Stimulated activated CD8-positive, alpha-beta memory T cell treated with anti-CD3 and anti-CD28 coated beads, Interleukin-12 subunit alpha, Interleukin-12 subunit beta, amount 100 ng/mL, for 24 hours (primary cell): ENCODE data around the gene ARMC5.
A peak's percentile ranks its signal among the peaks of the same experiment; 100 is the strongest.

ENCODE experiments used
- DNase-seq: peaks from one replicate; pipeline ENCODE4 v3.0.0-alpha.2; 2020; ENCODE audit errors: extremely low read depth

The ARMC5 gene

DNA sequence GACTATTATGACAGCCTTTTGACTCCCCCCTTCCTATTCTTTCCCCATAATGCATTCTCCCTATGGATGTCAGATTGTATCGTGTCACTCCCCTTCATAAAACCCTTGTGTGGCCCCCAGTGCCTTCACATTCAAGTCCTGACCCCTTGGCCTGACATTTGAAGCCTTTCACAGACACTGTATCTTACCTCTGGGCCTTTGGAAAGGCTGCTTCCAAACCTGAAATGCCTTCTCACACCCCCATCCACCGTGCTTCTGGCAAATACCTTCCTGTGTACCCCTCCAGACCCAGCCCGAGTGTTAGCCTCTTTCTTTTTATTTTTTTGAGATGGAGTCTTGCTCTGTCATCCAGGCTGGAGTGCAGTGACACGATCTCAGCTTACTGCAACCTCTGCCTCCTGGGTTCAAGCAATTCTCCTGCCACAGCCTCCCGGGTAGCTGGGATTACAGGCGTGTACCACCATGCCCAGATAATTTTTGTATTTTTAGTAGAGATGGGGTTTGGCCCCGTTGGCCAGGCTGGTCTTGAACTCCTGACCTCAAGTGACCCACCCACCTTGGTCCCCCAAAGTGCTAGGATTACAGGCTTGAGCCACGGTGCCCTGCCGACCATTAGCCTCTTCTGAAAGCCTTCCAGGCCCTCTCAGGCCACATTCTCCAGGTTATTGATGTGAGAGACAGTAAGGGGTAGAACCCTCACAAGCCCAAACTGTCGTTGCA, 2.1 kb downstream of the ARMC5 start:
- no peak for DNase-seq

DNA sequence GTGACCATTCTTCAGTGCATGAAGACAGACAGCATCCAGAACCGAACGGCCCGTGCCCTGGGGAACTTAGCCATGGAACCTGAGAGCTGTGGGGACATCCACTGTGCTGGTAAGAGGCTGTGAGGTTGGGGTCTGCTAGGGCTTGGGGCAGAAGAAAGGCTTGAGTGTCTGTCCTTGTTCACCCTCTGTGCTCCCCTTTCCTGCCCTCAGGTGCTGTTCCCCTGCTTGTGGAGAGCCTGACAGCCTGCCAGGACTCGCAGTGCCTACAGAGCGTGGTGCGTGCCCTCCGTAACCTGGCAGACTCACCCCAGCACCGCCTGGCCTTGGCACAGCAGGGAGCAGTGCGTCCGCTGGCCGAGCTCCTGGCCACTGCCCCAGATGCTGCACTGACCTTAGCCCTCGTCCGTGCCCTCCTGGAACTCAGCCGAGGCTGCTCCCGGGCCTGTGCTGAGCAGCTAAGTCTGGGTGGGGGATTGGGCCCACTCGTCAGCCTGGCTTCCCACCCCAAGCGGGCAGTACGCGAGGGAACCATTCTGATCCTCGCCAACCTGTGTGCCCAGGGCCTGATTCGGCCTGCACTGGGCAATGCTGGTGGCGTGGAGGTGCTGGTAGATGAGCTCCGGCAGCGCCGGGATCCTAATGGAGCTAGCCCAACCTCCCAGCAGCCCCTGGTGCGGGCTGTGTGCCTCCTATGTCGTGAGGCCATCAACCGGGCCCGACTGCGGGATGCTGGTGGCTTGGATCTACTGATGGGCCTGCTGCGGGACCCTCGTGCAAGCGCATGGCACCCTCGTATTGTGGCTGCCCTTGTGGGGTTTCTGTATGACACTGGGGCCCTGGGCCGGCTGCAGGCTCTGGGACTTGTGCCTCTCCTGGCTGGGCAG, 2.9 kb downstream of the ARMC5 start:
- DNase-seq, result no peak

DNA sequence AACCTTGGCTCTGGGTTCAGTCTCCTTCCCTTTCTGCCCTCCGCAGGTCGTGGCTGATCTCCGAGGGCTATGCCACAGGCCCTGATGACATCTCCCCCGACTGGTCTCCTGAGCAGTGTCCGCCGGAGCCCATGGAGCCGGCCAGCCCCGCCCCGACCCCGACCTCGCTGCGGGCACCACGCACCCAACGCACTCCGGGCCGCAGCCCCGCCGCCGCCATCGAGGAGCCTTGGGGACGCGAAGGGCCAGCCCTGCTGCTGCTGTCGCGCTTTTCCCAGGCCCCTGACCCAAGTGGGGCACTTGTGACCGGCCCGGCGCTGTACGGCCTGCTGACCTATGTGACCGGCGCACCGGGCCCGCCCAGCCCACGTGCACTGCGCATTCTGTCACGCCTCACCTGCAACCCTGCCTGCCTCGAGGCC, 5.1 kb downstream of the ARMC5 start:
- no peak for DNase-seq

DNA sequence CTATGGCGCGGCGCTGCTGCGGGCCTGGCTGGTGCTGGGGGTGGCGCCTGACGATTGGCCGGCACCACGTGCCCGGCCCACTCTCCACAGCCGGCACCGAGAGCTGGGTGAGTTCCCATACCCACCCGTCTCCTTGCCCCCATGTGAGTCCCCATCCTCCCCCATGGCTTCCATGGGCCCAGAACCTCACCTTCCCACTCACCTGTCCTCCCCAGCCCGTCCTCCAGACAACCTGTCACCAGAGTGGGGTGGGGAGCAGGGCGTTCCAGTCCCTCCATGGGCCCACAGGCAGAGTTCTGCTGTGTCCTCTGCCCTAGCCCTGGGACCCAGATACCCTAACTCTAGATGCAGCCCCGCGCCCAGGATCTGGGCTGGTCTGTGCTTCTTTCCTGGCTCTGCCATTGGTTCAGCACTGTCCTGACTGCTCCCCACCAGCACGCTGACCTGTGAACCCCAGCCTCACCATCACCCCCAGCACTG, 5.5 kb downstream of the ARMC5 start:
- DNase-seq, result no peak

DNA sequence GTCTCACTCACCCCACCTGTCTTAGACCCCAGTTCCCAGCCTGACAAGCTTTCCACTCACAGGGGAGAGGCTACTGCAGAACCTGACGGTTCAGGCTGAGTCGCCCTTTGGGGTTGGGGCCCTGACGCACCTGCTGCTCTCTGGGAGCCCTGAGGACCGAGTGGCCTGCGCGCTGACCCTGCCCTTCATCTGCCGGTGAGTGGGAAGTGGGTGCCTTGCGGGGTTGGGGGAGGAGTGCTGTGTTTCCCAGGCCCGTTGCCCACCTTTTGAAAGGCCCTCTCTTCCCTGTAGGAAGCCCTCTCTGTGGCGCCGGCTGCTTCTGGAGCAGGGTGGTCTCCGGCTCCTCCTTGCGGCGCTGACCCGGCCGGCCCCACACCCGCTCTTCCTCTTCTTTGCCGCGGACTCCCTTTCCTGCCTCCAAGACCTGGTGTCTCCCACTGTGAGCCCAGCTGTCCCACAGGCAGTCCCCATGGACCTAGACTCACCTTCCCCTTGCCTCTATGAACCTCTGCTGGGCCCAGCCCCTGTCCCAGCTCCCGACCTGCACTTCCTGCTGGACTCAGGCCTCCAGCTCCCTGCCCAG, 6.6 kb downstream of the ARMC5 start:
- no peak for DNase-seq

DNA sequence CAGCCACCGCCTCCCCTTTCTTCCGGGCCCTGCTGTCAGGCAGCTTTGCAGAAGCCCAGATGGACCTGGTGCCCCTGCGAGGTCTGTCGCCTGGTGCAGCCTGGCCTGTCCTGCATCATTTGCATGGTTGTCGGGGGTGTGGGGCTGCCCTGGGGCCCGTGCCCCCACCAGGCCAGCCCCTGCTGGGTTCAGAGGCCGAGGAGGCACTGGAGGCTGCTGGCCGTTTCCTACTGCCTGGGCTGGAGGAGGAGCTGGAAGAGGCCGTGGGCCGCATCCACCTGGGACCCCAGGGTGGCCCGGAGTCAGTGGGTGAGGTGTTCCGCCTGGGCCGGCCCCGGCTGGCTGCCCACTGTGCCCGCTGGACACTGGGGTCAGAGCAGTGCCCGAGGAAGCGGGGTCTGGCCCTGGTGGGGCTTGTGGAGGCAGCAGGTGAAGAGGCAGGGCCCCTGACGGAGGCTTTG, 7.1 kb downstream of the ARMC5 start:
- no peak for DNase-seq

DNA sequence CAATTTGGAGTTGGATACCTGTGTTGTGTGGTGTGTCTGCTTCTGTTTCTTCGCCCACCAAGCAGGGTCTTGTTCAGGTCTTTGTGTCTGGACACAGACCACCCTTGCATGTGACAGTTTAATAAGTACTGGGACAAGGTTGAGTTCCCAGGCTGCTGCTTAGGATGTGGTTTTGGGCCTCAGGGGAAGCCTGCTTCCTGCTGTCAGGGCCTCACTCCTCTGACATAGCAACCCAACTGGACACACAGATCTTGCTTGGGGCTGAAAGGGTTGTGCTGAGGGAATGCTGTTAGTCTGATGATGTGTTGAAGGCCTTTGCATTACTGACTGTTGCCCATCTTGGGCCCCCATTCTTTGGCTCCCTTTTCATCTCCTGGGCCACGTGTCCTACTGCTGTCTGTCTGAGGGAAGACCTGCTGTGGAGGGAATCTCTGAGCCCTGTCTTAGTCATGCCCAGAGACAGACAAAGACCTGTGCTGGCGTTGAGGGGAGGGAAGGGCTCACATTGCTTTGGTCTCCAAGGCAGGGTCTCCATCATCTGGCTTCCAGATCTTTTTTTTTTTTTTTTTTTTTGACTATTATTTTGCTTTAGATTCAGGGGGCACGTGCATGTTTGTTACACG, 8.0 kb downstream of the ARMC5 start:
- DNase-seq, result no peak

DNA sequence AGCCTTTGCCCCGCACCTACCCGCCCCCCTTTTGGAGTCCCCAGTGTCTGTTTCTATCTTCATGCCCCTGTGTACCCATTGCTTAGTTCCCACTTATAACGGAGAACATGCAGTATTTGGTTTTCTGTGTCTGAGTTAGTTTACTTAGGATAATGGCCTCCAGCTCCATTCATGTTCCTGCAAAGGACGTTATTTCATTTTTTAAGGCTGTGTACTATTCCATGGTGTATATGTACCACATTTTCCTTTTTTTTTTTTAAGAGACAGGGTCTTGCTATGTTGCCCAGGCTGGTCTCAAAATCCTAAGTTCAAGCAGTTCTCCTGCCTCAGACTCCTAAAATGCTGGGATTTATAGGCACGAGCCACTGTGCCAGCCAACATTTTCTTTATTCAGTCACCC, 8.6 kb downstream of the ARMC5 start:
- DNase-seq, result no peak

DNA sequence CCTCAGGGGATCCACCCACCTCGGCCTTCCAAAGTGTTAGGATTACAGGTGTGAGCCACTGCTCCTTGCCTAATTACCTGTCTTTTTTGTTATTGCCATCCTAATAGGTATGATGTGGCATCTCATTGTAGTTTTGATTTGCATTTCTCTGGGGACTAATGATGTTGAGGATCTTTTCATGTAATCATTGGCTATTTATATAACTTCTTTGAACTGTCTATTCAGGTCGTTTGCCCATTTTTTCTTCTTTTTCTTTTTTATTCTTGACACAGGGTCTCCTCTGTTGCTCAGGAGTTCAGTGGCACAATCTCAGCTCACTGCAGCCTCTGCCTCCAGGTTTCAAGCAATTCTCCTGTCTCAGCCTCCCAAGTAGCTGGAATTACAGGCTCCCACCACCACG, 11.3 kb downstream of the ARMC5 start:
- no peak for DNase-seq

DNA sequence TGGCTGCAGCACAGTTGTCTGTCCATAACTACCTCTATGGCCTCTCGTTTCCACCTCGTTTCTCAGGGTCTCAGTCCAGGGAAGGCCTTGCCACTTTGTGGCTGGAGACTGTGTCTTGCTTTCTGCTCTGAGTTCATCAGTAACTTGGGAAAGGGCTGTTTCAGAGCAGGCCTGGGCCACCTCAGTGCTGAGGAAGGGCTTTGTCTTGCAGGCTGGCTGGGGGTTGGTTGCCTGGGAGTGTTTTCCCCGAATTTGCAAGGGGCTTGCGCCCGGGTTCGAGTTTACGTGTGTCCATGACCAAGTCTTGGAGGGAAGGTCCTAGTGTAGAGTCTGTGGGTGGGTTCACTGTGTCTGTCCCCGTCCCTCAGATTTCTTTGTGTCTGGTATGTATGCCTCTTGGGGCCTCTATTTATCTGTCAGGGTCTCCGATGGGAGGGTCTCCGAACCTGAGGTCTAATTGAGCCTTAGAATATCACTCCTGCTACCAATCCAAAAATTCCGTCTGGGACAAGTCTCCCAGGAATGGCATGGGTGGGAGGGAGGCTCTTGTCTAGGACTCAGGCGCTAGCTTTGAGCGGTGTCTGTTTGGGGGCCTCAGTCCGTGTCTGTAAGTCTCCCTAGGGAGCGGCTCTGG, 12.1 kb downstream of the ARMC5 start:
- DNase-seq, result no peak

DNA sequence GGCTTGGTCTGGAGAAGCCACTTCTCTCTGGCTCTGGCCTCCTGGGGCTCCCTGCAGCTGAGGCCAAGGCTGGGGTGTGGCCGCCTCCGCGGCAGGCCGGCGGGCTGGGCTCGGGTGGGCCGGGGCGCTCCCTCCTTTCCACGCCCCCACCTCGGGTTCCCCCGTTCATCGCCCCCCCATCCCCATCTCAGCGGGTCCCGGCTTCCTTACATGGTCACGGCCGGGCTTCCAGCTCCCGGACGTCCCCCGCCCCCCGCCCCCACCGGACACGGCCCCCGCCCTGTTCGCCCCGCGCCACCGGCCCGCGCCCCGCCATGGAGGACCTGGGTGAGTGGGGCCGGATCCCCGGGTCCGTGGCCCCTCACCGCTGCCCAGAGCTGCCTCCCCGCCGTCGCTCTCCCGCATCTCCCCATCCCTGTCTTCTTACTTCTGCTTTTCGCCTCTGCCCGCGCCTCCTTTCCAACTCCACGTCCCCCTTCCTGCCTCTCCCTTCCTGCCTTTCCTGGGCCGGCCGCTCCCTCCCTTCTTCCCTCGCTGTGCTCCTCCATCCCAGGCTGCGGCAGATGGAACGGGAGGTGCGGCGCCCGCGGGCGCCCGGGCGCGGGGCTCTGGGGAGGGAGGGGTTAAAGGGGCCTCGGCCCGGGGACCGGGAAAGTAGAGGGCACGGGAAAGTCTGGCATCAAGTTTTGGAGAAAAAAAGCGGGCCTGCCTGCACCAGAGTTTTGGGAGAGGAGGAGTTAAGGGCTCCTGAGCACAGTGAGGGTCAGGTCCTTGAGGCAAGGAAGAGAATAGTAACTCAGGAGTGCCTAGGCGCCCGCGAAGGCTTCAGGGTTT, 12.8 kb downstream of the ARMC5 start, which contains the start of gene TGFB1I1:
TSS of gene TGFB1I1 (plus strand) at position 278 of the 834 bp plus-strand sequence. CDS start at position 315, 37 bp downstream.
- DNase-seq, result no peak

DNA sequence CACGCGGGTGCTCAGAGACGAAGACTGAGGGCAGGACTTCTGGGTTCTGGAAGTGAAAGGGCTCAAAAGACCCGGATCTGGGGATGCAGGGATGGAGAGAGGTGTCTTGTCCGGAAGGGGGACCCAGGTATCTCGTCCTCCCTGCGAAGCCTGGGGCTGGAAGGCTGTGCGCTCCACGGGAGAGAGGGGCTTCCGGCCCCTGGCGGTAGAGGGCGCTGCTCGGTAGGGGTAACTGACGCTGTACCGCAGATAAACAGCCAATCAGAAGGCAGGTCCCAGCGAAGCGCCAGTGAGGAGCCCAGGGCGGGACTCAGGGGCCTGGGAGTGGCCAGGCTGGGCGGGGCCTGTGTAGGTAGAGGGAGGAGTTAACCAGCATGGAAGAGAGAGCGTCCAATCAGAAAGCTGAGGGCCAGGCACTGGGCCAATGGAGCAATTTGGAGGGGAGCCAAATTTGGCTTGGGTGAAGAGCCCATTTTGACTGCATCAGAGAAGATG, 13.5 kb downstream of the ARMC5 start:
- DNase-seq, result no peak

DNA sequence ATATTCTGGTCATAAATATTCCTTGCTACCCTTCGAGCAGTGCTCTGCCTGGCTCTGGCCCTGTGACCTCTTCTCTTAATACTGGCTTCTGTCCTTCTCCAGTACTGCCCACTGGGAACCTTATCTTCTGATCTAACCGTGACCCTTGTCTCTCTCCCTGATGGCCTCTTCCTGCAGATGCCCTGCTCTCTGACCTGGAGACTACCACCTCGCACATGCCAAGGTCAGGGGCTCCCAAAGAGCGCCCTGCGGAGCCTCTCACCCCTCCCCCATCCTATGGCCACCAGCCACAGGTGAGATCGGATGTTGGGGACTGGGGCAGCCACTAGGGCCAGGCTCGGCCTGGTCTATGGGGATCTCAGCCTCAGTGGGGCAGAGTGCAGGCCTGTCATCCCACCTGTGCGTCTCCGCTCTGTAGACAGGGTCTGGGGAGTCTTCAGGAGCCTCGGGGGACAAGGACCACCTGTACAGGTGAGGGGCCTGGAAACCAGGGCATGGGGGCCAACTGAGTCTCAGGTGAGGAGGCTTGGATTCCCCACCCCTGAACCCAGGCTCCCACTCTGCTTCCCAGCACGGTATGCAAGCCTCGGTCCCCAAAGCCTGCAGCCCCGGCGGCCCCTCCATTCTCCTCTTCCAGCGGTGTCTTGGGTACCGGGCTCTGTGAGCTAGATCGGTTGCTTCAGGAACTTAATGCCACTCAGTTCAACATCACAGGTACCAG, 14.1 kb downstream of the ARMC5 start:
- no peak for DNase-seq

DNA sequence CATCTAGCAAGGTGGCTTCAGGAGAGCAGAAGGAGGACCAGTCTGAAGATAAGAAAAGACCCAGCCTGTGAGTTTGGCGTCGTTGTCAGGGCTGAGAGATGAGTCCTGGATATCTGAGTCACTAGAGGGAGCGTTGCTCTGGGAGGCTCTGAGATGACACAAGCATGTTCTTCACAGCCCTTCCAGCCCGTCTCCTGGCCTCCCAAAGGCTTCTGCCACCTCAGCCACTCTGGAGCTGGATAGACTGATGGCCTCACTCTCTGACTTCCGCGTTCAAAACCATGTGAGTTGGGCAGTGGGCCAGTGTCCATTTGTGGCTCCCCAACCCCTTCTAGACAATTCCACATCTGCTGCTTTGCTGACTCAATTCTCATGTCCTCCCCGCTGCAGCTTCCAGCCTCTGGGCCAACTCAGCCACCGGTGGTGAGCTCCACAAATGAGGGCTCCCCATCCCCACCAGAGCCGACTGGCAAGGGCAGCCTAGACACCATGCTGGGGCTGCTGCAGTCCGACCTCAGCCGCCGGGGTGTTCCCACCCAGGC, 14.9 kb downstream of the ARMC5 start:
- no peak for DNase-seq

DNA sequence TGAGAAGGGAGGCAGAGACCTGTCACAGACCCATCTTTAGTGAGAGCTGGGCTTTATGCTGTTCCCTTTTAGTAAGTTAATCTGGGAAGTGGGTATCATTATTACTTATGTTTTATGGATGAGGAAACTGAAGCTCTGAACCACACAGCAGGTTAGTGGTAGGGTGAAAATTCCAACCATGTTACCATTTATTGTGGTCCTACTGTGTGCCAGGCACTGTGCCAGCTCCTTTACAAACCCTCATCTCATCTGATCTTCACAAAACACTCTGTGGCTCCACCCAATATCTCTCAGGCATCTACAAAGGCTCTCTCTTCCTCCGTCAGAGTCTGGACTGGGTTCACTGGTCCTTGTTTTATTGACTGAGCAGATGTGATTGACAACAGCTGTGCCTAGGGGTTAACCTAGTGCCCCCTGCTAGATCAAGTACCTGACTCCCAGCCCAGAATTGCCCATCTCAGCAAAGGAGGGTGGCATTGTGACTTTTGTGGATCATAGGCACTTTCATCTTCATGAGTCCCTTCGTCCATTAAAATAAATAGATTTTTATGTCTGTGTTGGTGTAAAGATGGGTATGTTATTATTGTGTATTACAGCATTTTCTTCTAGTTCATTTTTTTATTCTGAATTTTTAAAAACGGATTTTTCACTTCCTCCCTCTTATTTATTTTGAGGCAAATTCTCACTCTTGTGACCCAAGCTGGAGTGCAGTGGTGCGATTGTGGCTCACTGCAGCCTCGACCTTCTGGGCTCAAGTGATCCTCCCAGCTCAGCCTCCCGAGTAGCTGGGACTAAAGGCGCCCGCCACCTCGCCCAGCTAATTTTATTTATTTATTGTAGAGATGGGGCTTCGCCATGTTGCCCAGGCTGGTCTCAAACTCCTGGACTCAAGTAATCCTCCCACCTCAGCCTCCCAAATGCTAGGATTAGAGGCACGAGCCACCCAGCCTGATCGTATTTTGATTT, 15.8 kb downstream of the ARMC5 start:
- no peak for DNase-seq

DNA sequence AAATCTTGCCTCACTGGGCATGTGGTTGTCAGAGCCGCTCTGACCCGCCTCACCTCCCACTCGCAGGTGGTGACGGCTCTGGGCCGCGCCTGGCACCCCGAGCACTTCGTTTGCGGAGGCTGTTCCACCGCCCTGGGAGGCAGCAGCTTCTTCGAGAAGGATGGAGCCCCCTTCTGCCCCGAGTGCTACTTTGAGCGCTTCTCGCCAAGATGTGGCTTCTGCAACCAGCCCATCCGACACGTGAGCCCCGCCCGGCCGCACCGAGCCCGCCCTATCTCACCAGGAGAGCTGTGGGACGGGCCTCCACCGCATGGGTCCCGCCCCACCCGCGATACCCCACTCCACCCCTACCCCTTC, 16.6 kb downstream of the ARMC5 start:
- DNase-seq, result no peak

DNA sequence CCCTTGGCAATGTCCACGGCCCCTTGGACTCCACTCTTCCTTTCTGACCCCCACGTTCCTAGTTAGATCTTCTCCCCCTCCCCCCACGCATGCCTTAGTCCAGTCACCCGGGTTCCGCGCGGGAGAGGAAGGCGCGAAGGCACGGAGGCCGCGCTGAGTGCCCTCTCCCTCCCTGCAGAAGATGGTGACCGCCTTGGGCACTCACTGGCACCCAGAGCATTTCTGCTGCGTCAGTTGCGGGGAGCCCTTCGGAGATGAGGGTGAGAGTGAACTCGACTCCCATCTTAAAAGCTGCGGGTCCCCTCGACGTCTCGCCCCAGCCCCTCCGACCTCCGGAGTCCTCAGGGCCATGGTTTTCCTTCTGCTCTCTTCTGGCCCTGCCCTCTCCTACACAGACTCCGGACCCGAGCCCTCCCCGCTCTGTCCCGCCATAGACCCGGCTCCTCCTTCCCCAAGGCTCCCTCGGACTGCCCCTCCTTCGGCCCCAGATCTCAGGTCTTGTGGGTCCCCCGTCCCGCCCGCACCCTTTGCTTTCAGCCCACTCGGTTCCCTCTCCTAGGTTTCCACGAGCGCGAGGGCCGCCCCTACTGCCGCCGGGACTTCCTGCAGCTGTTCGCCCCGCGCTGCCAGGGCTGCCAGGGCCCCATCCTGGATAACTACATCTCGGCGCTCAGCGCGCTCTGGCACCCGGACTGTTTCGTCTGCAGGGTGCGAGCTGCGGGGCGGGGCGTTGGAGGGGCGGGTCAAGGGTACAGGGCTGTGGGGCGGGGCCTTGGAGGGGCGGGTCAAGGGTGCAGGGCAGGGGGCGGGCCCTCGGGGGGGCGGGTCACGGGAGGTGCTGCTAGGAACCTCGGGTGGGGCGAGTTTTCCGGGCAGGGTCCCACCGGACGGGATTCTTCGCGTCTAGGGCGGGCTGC, 17.3 kb downstream of the ARMC5 start:
- DNase-seq, result peak; percentile 75
